WTC11 (cell line): Measurements from ENCODE around the gene PTPRN2. TPM values are rescaled to one million over a fixed set of nuclear protein-coding genes. Genes with fewer than 3 reads are reported as not detected.

Experiments
- ATAC-seq: fragments of 200-7000 bp; cut with Tn5 transposase; 2 replicates; pipeline ENCODE4 v1.10.0; 2021; ENCODE audit warnings: mild to moderate bottlenecking, moderate library complexity
- CTCF ChIA-PET: fragments of 300-600 bp; sonication (Branson Sonifier 250); formaldehyde crosslinking; loops from one replicate; lab custom pipeline; 2021; ENCODE audit warnings: antibody characterized with exemption; lab: Charles Lee
- POLR2A ChIA-PET: fragments of 350-600 bp; sonication (Branson Sonifier 250); formaldehyde crosslinking; loops from one replicate; lab custom pipeline; 2021; ENCODE audit warnings: antibody characterized with exemption; lab: Charles Lee
- DNase-seq: peaks from one replicate; pipeline ENCODE4 v3.0.0; 2021; ENCODE audit warnings: low spot score
- H3K27ac Mint-ChIP-seq: 2 replicates; pipeline ENCODE4 v1.8.0; 2021; ENCODE audit warnings: mixed read lengths
- H3K27me3 Mint-ChIP-seq: 2 replicates; pipeline ENCODE4 v1.8.0; 2021; ENCODE audit warnings: low read depth, mild to moderate bottlenecking, moderate library complexity, mixed read lengths
- H3K36me3 Mint-ChIP-seq: 2 replicates; pipeline ENCODE4 v1.8.0; 2021; ENCODE audit warnings: mixed read lengths
- H3K4me1 Mint-ChIP-seq: 2 replicates; pipeline ENCODE4 v1.8.0; 2022; ENCODE audit warnings: mixed read lengths
- H3K4me3 Mint-ChIP-seq: 2 replicates; pipeline ENCODE4 v1.8.0; 2021; ENCODE audit warnings: mild to moderate bottlenecking, moderate library complexity, mixed read lengths
- H3K9me3 Mint-ChIP-seq: 2 replicates; pipeline ENCODE4 v1.8.0; 2021; ENCODE audit warnings: mixed read lengths
- EMX1 ChIP-seq: fragments of 250-450 bp; sonication (Bioruptor Pico); IDR thresholded peaks from 2 replicates; pipeline ENCODE4 v1.8.0; 2021; ENCODE audit warnings: mild to moderate bottlenecking
- SOX15 ChIP-seq: fragments of 250-450 bp; sonication (Bioruptor Pico); IDR thresholded peaks from 2 replicates; pipeline ENCODE4 v1.9.0; 2021; ENCODE audit warnings: mild to moderate bottlenecking
- TEAD1 ChIP-seq: sonication (generic); formaldehyde crosslinking; IDR thresholded peaks from 2 replicates; pipeline ENCODE4 v1.8.0; 2022; ENCODE audit warnings: mild to moderate bottlenecking, missing genetic modification reagents
- ZBTB21 ChIP-seq: sonication (generic); formaldehyde crosslinking; IDR thresholded peaks from 2 replicates; pipeline ENCODE4 v1.8.1; 2023; ENCODE audit warnings: mild to moderate bottlenecking, missing genetic modification reagents, borderline replicate concordance
- total RNA-seq: library from RNA; stranded (reverse); gene quantifications from 3 replicates; pipeline ENCODE4 v1.2.3, GENCODE V29; 2021
- TF ChIP-seq, protein P1 (sequence below): fragments of 250-450 bp; sonication (Bioruptor Pico); IDR thresholded peaks from 2 replicates; pipeline ENCODE4 v1.8.0; 2021; ENCODE audit warnings: mild to moderate bottlenecking
- TF ChIP-seq, protein P2 (sequence below): fragments of 250-450 bp; sonication (Bioruptor Pico); IDR thresholded peaks from 2 replicates; pipeline ENCODE4 v1.9.0; 2021; ENCODE audit warnings: mild to moderate bottlenecking, borderline replicate concordance
- TF ChIP-seq, protein P3 (sequence below): sonication (generic); formaldehyde crosslinking; IDR thresholded peaks from 2 replicates; pipeline ENCODE4 v1.8.1; 2022; ENCODE audit warnings: missing genetic modification reagents, borderline replicate concordance
- TF ChIP-seq, protein P4 (sequence below): sonication (generic); formaldehyde crosslinking; conservative IDR thresholded peaks from 2 replicates; pipeline ENCODE4 v1.8.1; 2023; ENCODE audit warnings: mild to moderate bottlenecking, low read depth, missing genetic modification reagents, moderate library complexity
- TF ChIP-seq, protein P5 (sequence below): sonication (generic); formaldehyde crosslinking; IDR thresholded peaks from 2 replicates; pipeline ENCODE4 v1.8.0; 2023; ENCODE audit warnings: mild to moderate bottlenecking, missing genetic modification reagents
- TF ChIP-seq, protein P6 (sequence below): sonication (generic); formaldehyde crosslinking; IDR thresholded peaks from 2 replicates; pipeline ENCODE4 v1.8.1; 2023; ENCODE audit warnings: mild to moderate bottlenecking, missing genetic modification reagents, moderate library complexity
- TF ChIP-seq, protein P7 (sequence below): sonication (generic); formaldehyde crosslinking; IDR thresholded peaks from 2 replicates; pipeline ENCODE4 v1.8.1; 2023; ENCODE audit warnings: mild to moderate bottlenecking, missing genetic modification reagents, borderline replicate concordance

Gene PTPRN2
- total RNA-seq, 1 experiment from 2014 or later, result 4.7 TPM

DNA sequence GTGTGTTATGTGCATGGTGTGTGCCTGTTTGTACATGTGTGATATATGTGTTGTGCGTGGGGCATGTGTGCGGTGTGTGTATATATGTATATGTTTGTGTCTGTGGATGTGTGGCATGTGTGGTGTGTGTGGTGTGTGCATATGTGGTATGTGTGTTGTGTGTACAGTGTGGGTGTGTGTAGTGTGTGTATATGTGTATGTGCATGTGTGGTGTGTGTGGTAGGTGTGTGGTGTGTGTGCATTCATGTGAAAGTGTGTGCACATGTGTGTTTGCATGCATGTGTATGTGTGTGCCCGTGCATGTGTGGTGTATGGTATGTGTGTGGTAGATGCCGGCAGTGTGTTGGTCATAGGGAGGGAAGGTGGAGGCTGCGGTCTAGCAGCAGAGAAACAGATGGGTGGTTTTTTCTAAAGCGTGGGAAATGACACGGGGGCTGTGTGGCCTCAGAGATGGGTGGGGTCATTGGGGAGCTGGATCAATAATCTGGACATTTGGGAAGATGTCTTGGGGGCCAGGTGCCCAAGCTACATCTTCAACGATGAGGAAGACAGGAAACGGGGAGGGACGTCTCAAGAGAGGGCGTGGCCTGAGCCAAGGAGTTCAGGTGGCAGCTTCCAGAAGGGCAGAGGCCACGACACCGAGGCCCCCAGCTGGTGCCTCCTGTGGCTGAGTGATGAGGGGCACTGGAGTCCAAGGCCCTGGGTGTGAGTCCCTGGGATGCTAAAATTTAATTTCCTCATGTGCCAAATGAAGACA lies 769.5 kb downstream of the PTPRN2 start (continued):
- TF ChIP-seq, protein P1, sequence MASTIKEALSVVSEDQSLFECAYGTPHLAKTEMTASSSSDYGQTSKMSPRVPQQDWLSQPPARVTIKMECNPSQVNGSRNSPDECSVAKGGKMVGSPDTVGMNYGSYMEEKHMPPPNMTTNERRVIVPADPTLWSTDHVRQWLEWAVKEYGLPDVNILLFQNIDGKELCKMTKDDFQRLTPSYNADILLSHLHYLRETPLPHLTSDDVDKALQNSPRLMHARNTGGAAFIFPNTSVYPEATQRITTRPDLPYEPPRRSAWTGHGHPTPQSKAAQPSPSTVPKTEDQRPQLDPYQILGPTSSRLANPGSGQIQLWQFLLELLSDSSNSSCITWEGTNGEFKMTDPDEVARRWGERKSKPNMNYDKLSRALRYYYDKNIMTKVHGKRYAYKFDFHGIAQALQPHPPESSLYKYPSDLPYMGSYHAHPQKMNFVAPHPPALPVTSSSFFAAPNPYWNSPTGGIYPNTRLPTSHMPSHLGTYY (CRISPR knock-in tag), result no peak
- TF ChIP-seq, protein P2, sequence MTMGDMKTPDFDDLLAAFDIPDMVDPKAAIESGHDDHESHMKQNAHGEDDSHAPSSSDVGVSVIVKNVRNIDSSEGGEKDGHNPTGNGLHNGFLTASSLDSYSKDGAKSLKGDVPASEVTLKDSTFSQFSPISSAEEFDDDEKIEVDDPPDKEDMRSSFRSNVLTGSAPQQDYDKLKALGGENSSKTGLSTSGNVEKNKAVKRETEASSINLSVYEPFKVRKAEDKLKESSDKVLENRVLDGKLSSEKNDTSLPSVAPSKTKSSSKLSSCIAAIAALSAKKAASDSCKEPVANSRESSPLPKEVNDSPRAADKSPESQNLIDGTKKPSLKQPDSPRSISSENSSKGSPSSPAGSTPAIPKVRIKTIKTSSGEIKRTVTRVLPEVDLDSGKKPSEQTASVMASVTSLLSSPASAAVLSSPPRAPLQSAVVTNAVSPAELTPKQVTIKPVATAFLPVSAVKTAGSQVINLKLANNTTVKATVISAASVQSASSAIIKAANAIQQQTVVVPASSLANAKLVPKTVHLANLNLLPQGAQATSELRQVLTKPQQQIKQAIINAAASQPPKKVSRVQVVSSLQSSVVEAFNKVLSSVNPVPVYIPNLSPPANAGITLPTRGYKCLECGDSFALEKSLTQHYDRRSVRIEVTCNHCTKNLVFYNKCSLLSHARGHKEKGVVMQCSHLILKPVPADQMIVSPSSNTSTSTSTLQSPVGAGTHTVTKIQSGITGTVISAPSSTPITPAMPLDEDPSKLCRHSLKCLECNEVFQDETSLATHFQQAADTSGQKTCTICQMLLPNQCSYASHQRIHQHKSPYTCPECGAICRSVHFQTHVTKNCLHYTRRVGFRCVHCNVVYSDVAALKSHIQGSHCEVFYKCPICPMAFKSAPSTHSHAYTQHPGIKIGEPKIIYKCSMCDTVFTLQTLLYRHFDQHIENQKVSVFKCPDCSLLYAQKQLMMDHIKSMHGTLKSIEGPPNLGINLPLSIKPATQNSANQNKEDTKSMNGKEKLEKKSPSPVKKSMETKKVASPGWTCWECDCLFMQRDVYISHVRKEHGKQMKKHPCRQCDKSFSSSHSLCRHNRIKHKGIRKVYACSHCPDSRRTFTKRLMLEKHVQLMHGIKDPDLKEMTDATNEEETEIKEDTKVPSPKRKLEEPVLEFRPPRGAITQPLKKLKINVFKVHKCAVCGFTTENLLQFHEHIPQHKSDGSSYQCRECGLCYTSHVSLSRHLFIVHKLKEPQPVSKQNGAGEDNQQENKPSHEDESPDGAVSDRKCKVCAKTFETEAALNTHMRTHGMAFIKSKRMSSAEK (CRISPR knock-in tag), result no peak
- TF ChIP-seq, protein P3, sequence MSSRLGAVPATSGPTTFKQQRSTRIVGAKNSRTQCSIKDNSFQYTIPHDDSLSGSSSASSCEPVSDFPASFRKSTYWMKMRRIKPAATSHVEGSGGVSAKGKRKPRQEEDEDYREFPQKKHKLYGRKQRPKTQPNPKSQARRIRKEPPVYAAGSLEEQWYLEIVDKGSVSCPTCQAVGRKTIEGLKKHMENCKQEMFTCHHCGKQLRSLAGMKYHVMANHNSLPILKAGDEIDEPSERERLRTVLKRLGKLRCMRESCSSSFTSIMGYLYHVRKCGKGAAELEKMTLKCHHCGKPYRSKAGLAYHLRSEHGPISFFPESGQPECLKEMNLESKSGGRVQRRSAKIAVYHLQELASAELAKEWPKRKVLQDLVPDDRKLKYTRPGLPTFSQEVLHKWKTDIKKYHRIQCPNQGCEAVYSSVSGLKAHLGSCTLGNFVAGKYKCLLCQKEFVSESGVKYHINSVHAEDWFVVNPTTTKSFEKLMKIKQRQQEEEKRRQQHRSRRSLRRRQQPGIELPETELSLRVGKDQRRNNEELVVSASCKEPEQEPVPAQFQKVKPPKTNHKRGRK (CRISPR knock-in tag), result no peak
- no peak for TF ChIP-seq TEAD1
- TF ChIP-seq, protein P4, sequence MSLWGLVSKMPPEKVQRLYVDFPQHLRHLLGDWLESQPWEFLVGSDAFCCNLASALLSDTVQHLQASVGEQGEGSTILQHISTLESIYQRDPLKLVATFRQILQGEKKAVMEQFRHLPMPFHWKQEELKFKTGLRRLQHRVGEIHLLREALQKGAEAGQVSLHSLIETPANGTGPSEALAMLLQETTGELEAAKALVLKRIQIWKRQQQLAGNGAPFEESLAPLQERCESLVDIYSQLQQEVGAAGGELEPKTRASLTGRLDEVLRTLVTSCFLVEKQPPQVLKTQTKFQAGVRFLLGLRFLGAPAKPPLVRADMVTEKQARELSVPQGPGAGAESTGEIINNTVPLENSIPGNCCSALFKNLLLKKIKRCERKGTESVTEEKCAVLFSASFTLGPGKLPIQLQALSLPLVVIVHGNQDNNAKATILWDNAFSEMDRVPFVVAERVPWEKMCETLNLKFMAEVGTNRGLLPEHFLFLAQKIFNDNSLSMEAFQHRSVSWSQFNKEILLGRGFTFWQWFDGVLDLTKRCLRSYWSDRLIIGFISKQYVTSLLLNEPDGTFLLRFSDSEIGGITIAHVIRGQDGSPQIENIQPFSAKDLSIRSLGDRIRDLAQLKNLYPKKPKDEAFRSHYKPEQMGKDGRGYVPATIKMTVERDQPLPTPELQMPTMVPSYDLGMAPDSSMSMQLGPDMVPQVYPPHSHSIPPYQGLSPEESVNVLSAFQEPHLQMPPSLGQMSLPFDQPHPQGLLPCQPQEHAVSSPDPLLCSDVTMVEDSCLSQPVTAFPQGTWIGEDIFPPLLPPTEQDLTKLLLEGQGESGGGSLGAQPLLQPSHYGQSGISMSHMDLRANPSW (CRISPR knock-in tag), result no peak
- TF ChIP-seq, protein P5, sequence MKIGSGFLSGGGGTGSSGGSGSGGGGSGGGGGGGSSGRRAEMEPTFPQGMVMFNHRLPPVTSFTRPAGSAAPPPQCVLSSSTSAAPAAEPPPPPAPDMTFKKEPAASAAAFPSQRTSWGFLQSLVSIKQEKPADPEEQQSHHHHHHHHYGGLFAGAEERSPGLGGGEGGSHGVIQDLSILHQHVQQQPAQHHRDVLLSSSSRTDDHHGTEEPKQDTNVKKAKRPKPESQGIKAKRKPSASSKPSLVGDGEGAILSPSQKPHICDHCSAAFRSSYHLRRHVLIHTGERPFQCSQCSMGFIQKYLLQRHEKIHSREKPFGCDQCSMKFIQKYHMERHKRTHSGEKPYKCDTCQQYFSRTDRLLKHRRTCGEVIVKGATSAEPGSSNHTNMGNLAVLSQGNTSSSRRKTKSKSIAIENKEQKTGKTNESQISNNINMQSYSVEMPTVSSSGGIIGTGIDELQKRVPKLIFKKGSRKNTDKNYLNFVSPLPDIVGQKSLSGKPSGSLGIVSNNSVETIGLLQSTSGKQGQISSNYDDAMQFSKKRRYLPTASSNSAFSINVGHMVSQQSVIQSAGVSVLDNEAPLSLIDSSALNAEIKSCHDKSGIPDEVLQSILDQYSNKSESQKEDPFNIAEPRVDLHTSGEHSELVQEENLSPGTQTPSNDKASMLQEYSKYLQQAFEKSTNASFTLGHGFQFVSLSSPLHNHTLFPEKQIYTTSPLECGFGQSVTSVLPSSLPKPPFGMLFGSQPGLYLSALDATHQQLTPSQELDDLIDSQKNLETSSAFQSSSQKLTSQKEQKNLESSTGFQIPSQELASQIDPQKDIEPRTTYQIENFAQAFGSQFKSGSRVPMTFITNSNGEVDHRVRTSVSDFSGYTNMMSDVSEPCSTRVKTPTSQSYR, result no peak

DNA sequence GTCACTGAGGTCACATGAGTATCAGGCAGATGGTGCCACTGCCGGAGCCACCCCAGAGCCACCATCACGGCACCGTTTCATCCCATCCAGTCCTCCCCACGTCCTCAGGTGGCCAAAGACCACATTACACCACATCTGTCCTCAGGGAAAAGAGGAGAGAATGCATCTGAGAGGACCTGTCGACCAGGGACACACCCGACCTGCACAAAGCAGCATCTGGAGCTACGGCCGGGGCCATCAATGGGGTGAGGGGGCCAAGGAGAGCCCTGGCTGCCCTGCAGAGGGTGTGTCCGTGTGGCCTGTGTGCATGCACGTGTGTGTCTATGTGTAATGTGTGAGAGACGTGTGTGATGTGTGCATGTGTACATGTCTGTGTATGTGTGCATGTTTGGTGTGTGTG lies 770.2 kb downstream of the PTPRN2 start:
- POLR2A ChIA-PET, result no interaction called here
- H3K4me3 Mint-ChIP-seq, result no peak overlapping the region
- H3K4me1 Mint-ChIP-seq, result no peaks in the 10 kb centered on the region
- ATAC-seq, result no peak
- H3K27ac Mint-ChIP-seq, result no peak overlapping the region
- peaks cover 18% of the 10 kb centered on the region for H3K36me3 Mint-ChIP-seq
- CTCF ChIA-PET, result no interaction called here
- H3K27me3 Mint-ChIP-seq, result no peaks in the 10 kb centered on the region; the same call in 1 of the 2 replicates
- TF ChIP-seq, protein P6, sequence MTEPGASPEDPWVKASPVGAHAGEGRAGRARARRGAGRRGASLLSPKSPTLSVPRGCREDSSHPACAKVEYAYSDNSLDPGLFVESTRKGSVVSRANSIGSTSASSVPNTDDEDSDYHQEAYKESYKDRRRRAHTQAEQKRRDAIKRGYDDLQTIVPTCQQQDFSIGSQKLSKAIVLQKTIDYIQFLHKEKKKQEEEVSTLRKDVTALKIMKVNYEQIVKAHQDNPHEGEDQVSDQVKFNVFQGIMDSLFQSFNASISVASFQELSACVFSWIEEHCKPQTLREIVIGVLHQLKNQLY, result no peak
- TF ChIP-seq, protein P7, sequence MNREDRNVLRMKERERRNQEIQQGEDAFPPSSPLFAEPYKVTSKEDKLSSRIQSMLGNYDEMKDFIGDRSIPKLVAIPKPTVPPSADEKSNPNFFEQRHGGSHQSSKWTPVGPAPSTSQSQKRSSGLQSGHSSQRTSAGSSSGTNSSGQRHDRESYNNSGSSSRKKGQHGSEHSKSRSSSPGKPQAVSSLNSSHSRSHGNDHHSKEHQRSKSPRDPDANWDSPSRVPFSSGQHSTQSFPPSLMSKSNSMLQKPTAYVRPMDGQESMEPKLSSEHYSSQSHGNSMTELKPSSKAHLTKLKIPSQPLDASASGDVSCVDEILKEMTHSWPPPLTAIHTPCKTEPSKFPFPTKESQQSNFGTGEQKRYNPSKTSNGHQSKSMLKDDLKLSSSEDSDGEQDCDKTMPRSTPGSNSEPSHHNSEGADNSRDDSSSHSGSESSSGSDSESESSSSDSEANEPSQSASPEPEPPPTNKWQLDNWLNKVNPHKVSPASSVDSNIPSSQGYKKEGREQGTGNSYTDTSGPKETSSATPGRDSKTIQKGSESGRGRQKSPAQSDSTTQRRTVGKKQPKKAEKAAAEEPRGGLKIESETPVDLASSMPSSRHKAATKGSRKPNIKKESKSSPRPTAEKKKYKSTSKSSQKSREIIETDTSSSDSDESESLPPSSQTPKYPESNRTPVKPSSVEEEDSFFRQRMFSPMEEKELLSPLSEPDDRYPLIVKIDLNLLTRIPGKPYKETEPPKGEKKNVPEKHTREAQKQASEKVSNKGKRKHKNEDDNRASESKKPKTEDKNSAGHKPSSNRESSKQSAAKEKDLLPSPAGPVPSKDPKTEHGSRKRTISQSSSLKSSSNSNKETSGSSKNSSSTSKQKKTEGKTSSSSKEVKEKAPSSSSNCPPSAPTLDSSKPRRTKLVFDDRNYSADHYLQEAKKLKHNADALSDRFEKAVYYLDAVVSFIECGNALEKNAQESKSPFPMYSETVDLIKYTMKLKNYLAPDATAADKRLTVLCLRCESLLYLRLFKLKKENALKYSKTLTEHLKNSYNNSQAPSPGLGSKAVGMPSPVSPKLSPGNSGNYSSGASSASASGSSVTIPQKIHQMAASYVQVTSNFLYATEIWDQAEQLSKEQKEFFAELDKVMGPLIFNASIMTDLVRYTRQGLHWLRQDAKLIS (CRISPR knock-in tag), result no peak
- no peak for TF ChIP-seq EMX1
- no peak for TF ChIP-seq SOX15 (CRISPR knock-in tag)
- no peak for TF ChIP-seq ZBTB21 (CRISPR knock-in tag)
- TF ChIP-seq, protein P2 (CRISPR knock-in tag), result no peak
- TF ChIP-seq, all 79 proteins: peak for 0
- no peak for DNase-seq
- peaks cover 18% of the 10 kb centered on the region for H3K9me3 Mint-ChIP-seq
